ENCODE measurements around the gene KLC1. TPM values are rescaled to one million over a fixed set of nuclear protein-coding genes. Genes with fewer than 3 reads are reported as not detected.

The KLC1 gene
- total RNA-seq, 1 donor from 2014 or later, result 56.6 TPM

- DNase-seq (ENCODE audit: low spot score) (no peak), ATAC-seq (no peak)
Measured at GRCh38 chr14:103732868-103733620, 104.0 kb downstream of the KLC1 start.

DNA sequence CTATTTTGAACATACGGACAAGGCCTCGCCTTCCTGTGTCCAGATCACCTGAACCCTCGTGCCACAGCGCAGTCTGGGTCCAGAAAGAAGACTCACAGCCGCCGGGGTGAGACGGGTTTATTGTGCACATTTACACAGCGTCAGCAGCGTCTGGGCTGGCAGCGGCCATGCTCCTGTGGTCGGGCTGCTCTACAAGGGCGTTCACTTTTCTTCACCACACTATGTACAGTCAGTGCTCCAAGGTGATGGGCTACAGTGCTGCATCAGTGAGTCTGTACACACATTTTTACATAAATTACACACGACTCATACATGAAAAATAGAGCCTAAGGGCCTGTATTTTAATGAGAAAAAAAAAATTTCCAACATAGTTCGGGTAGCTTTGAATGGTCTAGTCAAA, 104.6 kb downstream of the KLC1 start:
- no peak for ATAC-seq
- no peak for DNase-seq (ENCODE audit: low spot score)

DNA sequence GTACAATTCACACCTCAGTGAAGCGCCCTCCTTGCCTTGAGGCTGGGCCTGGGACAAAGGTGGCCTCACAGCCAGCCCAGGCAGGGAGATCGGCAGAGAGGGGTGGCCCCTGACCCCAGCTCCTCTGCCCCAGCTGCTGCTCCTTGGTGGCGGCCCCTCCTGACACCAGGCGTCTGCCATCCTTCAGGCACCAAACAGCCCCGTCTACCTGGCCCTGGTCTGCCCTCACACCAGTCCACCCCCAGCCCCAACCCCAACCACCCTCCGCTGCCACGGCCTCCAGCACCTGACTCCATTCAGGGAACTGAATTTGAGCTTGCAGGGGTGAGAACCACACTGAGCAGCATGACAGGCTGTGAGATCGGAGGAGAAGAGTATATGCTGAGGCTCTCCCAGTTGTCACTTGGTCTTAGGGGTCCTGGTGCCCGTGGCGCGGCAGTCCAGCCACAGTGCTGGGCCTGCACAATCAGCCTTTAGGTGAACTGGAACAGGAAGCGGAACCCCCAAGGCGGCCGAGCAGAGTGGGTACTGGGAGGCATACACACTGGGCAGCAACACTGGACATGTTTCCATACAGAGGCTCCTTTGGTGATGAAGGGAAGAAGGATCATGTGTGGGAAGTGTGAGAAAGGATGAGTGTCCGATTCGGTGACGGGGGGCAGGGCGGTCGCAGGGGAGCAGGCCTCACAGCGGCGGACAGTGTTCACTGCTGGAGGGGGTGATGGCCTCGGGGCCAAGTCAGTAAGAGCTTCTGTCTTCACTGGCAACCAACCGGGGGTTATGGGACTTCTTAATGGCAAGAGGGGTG, 105.3 kb downstream of the KLC1 start:
- no peak for ATAC-seq
- no peak for DNase-seq (ENCODE audit: low spot score)

- DNase-seq (ENCODE audit: low spot score), result no peak
- ATAC-seq, result no peak
Measured at GRCh38 chr14:103735022-103735421, 106.0 kb downstream of the KLC1 start.

DNA sequence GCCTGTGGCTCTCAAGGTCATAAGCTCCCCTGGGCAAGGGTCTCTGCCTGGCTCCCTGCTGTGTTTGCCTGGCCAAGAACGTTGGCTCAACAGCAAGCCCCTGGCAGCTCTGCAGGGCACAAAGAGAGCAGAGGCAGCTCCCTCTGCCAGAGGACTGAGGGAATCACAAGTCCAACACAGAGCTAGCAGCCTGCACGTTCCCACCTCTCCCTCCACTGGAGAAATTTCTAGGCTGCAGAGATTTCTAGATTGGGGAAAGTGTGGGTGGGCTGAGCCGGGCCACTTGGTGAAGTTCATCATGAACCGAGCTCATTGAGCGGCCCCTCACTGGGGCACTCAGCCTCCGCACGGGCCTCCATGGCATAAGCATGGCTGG, 106.4 kb downstream of the KLC1 start:
- DNase-seq (ENCODE audit: low spot score) (no peak), ATAC-seq (no peak)

GRCh38 chr14:103735815-103736545, 107.0 kb downstream of the KLC1 start:
- DNase-seq (ENCODE audit: low spot score) (no peak), ATAC-seq (no peak)

DNA sequence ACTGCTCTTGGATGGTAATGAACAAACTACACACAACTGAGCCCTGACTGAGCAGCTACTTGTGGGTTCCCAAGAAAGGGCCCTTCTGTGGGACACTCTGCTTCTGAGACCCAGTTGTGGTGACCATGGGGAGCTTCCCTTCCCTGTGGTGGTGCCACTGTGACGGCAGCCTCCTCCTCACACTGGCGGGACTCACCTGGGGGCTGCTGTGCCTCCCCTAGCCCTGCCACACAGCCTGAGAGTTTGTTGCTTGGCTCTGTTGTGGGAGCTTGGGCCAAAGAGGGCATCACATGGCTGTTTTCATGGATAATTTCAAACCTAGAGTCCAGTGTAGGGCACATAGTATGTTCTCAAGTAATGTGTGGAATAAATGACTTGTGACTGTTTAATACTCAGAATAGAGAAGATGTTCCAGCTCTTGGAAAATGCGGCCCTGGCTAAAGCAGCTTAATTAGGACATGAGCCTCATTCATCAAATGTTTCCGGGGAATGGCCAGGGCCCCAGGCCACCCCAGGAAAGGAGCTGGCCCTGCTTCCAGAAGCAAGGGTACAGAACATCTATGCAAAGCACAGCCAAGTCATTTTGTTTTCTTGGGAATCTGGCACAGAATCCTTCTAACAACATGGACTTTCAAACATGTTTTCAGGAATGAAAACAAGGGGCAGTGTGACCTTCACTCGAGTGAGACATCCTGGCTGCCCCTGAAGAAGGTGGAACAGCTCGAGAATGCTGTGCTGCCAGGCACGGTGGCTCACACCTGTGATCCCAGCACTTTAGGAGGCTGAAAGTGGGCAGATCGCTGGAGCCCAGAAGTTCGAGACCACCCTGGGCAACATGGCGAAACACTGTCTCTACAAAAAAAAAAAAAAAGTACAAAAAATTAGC, 107.8 kb downstream of the KLC1 start:
- DNase-seq (ENCODE audit: low spot score) (no peak), ATAC-seq (no peak)

- DNase-seq (ENCODE audit: low spot score), result no peak
- no peak for ATAC-seq
Measured at GRCh38 chr14:103737432-103738045, 108.5 kb downstream of the KLC1 start.

DNA sequence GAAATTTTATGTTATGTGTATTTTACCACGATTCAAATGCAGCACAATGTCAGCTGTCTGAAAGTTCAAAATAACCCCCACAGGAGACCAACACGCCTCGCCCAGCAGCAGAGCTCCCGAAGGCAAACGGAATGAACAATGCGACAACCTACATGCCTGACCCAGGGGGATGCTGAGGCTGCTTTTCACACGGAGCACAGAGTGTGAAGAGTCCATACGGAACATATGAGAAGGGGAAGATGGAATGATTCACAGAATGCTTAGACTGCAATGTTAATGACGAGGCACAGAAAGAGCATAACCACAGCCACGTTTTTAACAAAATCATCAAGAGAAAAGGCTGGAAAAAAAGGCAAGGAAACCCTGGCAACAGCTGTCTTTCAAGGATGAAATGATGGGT, 109.2 kb downstream of the KLC1 start:
- DNase-seq (ENCODE audit: low spot score), result no peak

DNA sequence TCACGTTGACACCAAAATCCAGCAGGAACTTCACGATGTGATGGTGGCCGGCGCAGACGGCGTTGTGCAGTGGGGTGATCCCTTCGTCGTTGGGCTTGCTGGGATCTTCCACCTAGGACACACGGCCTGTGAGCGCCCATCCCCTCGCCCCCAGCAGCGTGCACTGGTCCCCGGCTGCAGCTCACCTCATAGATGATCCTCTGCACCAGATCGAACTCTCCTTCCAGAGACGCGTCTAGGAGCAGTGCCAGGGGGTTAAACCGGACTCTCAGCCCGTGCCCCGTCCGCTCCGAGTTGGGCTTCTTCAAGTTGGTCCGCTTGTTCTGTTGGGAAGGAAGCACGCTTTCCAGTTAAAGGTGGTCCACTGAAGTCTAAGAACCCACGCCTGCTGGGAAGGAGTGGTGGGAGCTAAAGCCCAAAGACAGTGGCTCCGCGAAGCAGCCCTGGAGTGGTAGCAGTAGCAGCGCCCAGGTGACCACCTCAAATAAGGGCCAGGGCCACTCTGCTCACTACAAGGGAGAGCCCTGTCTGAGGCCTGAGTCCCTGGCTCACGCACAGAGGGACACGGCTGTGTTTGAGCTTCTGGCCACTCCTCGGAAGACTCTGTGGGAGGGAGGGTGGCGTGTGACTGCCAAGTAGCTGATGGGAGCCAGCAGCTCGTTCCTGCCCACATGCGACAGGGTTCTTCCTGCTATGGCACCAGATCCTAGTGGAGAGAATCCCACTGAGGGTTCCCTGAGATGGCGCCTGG, 109.9 kb downstream of the KLC1 start:
- DNase-seq (ENCODE audit: low spot score) (no peak), ATAC-seq (no peak)

More for the DNA sequence above, 109.2 kb downstream of the KLC1 start:
- ATAC-seq, result no peak

- DNase-seq (ENCODE audit: low spot score) (no peak), ATAC-seq (no peak)
Measured at GRCh38 chr14:103739466-103739792, 110.4 kb downstream of the KLC1 start.

DNA sequence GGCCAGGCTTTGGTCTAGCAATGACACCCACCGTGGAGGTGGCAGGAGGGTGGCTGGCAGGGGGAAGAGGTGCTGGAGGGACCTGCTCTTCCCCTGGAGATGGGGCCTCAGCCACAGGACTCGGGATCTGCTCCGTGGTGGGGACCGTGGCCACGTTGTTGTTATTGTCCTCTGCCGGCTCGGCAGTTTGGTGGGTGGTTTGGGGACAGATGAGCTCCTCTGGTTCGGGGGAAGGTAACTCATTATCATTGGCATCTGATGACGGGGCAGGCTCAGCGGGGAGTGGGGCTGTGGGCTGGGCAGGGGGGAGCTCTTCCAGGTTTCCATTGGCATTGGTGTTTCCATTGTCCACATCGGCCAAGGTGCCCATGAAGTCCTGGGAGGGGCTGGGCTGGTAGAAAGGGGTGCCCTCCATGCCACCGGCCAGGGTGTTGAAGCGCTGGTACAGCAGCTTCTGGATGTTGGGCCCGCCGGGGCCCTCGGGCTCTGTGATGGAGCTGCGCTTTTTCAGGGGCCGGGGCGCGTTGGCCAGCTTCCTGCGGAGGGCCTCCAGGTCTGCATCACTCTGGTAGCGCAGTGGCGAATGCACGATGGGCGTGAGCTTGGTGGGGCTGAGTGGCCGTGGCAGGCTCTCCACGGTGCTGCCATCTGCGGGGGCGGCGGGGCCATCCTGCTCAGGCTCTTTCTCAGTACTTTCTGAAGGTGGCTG, 110.9 kb downstream of the KLC1 start:
- DNase-seq (ENCODE audit: low spot score) (no peak), ATAC-seq (no peak)

- DNase-seq (ENCODE audit: low spot score) (no peak), ATAC-seq (no peak)
Measured at GRCh38 chr14:103740991-103741689, 112.1 kb downstream of the KLC1 start.

DNA sequence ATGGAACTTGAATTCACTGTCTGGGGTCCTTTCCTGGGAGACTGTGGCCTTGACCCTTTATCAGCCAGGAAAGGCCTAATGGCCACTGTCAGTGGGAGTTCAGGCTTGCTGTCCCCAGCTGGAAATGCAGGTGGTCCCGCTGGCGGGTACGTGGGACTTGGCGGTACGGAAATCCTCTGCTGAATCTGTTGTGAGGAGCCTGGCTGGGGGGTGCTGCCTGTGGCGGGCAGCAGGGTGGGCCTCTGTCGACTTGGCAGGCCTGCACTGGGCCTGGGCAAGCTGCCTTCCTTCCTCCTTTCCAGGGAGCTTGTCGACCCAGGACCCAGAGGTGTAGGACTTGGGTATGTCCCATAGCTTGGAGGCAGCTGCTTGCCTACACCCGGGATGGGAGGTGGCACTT, 112.9 kb downstream of the KLC1 start:
- ATAC-seq (no peak), DNase-seq (ENCODE audit: low spot score) (no peak)

GRCh38 chr14:103742499-103743255, 113.7 kb downstream of the KLC1 start:
- peak; percentile 47 for DNase-seq (ENCODE audit: low spot score)
- ATAC-seq, result peak; percentile 23

DNA sequence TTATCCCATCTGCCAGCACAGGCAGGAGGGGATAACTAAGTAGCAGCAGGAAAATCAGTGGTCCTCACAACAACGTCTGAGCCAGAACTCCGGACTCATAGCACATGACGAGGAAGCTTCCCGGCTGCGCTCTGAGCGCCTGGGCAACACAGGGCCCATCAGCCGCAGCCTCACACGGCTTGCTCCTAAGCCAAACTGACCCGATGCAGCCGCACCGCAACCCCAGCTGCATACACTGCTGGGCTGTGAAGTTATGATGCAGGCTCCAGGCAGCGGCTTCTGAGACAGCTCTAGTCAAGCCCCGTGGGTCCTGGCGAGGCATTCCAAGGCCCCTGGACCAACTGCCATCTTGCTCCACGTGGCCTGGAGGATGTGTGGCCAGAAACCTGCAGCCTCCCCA, 114.7 kb downstream of the KLC1 start:
- DNase-seq (ENCODE audit: low spot score), result no peak
- ATAC-seq, result no peak

DNA sequence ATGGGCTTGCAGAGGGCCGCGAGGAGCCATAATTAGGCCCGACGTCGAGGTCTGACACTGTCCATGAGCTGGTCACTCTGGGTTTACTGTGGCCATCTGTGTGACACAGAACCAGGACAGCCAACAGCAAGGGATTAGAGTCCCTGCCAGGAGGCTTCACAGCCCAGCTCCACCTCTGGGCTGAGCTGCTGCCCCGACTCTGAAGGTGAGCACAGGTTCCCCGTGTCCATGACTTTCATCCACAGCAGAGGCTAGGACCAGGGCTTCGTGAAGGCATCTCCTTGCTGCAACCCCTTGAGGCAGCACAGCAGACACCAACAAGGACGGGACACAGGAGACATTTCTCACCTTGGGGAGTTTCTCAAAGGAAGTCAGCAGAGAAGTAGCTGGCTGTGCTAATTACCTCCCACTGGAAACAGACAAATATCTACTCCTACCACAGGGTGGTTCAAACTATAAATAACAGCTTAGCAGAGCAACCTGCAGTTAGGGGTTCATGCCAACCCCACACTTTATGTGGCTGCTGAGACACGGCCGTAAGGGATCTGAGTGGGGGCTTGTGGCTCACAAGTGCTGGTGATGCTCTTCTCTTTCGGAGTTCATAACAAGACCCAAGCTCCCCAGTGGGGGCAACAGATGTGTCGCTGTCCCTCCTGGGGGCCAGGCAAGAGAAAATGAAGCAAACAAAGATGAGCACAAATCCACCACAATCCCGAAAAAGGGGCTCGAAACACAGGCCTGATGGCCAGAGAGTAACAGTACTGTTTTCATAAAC, 115.8 kb downstream of the KLC1 start:
- DNase-seq (ENCODE audit: low spot score) (no peak), ATAC-seq (peak; percentile 16)
